H1 (cell line): ENCODE results near the gene ARPC3. TPM values are rescaled to one million over a fixed set of nuclear protein-coding genes. Genes with fewer than 3 reads are reported as not detected.

Experiments
- BRCA1 ChIP-seq: IDR thresholded peaks from 2 replicates; pipeline ENCODE4 v1.6.1; 2012; ENCODE audit warnings: low read depth, low read length, improper control_type of control experiment
- HDAC2 ChIP-seq, 2 experiments: fragments of 300-600 bp in 1 of 2; sonication (generic) in 1 of 2; IDR thresholded peaks; 2 replicates each; pipeline ENCODE4 v1.6.1; 2011 to 2012; ENCODE audit warnings: low read depth in 2 of 2, low read length in 2 of 2, mild to moderate bottlenecking in 2 of 2, moderate library complexity in 2 of 2, borderline replicate concordance in 1 of 2, inconsistent platforms in 1 of 2
- YY1 ChIP-seq: IDR thresholded peaks from 2 replicates; pipeline ENCODE4 v1.6.1; 2011; ENCODE audit warnings: low read depth, mild to moderate bottlenecking, low read length
- polyA plus RNA-seq, 7 experiments: library from polyadenylated mRNA; depleted of rRNA in 3 of 7; stranded (reverse) in 5 of 7; unstranded in 2 of 7; fragments of >200 nt in 5 of 7; fragments of 200-250 nt in 2 of 7; gene quantifications; 1 replicate in 5 of 7; 2 replicates in 1 of 7; 4 replicates in 1 of 7; pipeline versions ENCODE4 v1.2.1 to v1.2.3, GENCODE V29; 2011 to 2013; ENCODE audit warnings: missing spikeins in 2 of 7, mixed read lengths in 2 of 7
- total RNA-seq: library from RNA; stranded (reverse); fragmentation: NEBNext Ultra II Directional; extraction: Animal tissue kit (Norgen Biotek cat#: 25700); gene quantifications from 2 replicates; pipeline ENCODE4 v1.2.1, GENCODE V29; 2021

Gene ARPC3
- total and polyA plus RNA-seq, 2 of the 8 experiments (the other 6 are each of a cell fraction or from before 2014, with no cell fraction given), result 36.7 to 160 TPM

DNA sequence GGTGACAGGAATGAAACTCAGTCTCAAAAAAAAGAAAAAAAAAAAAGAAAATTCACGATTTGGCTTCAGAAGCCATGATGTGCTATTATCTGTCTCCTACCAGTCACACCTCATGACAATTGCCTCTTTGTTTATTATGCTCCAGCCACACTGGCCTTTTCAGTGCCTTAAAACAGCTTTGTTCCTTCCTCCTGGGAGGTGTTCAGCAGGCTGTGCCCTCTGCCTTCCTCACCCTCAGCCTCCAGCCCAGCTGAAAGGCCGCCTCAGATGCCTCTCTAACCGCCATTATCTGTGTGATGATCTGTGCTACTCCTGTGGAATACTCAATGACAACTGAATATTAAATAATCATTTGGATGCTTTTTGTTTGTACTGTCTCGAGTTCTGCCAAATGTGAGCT is 8.6 kb upstream of the ARPC3 start (continued):
- TF ChIP-seq HDAC2 (IDR thresholded peaks at IDR 0.05; ENCODE audit: borderline replicate concordance in 1 of 2, low read depth in 2 of 2, low read length in 2 of 2) (no peak), BRCA1 (no peak), YY1 (no peak)
